NCI-H2107 treated with DMSO at 0.1 percent for 48 hours (cell line): ENCODE data around the gene SLC28A1.
"Not testable (repeated sequence)": the region's sequence is repeated elsewhere in the genome, so short reads cannot be mapped to it uniquely, and the experiment has no call there.

Experiments
- DNase-seq: peaks from one replicate; lab custom pipeline; 2025; ENCODE audit not compliant: unreplicated experiment; lab: John Stamatoyannopoulos, UW

The SLC28A1 gene

GRCh38 chr15:84961707-84962106 lies 77.2 kb downstream of the SLC28A1 start:
- no peak for DNase-seq

- no peak for DNase-seq
These were observed 78.5 kb downstream of the SLC28A1 start for GRCh38 chr15:84962955-84963354.

GRCh38 chr15:84967380-84967779 lies 82.9 kb downstream of the SLC28A1 start:
- DNase-seq: no peak

GRCh38 chr15:84968301-84968700 lies 83.8 kb downstream of the SLC28A1 start:
- no peak for DNase-seq

- no peak for DNase-seq
These were observed 84.8 kb downstream of the SLC28A1 start for GRCh38 chr15:84969257-84969656.

GRCh38 chr15:84970843-84971242 lies 86.4 kb downstream of the SLC28A1 start:
- DNase-seq: no peak

GRCh38 chr15:84973492-84974460 lies 89.3 kb downstream of the SLC28A1 start:
- DNase-seq: no peak

GRCh38 chr15:84975871-84976351 lies 91.4 kb downstream of the SLC28A1 start:
- DNase-seq: no peak

GRCh38 chr15:84976746-84977345 lies 92.4 kb downstream of the SLC28A1 start:
- no peak for DNase-seq

GRCh38 chr15:84979651-84980050 lies 95.2 kb downstream of the SLC28A1 start:
- no peak for DNase-seq

GRCh38 chr15:84980196-84981053 lies 96.0 kb downstream of the SLC28A1 start:
- peak; percentile 18 for DNase-seq

GRCh38 chr15:84981054-84981710 lies 96.7 kb downstream of the SLC28A1 start:
- DNase-seq: peak; percentile 53

GRCh38 chr15:84981711-84982300 lies 97.3 kb downstream of the SLC28A1 start, which contains the start of gene PDE8A:
TSS of gene PDE8A (plus strand) at chr15:84981856. CDS start at chr15:84982163, 307 bp downstream.
- no peak for DNase-seq

GRCh38 chr15:84982301-84982920 lies 97.9 kb downstream of the SLC28A1 start:
- DNase-seq: no peak

GRCh38 chr15:84983294-84983693 lies 98.8 kb downstream of the SLC28A1 start:
- DNase-seq: no peak

- no peak for DNase-seq
These were observed 99.2 kb downstream of the SLC28A1 start for GRCh38 chr15:84983711-84984110.

- DNase-seq: no peak
These were observed 100.7 kb downstream of the SLC28A1 start for GRCh38 chr15:84985158-84985557.

- not testable (repeated sequence) for DNase-seq
These were observed 102.9 kb downstream of the SLC28A1 start for GRCh38 chr15:84987351-84987750.

GRCh38 chr15:84987949-84988624 lies 103.6 kb downstream of the SLC28A1 start:
- DNase-seq: no peak
